ENCODE results near the gene SPRYD4.
"Not testable (repeated sequence)": the region's sequence is repeated elsewhere in the genome, so short reads cannot be mapped to it uniquely, and the experiment has no call there.

SPRYD4 gene

GRCh38 chr12:56468216-56469006, at the start of gene SPRYD4:
Gene SPRYD4 (plus strand): TSS chr12:56468578. CDS start chr12:56468592, 14 bp downstream.
- no peak for FAIRE-seq

DNA sequence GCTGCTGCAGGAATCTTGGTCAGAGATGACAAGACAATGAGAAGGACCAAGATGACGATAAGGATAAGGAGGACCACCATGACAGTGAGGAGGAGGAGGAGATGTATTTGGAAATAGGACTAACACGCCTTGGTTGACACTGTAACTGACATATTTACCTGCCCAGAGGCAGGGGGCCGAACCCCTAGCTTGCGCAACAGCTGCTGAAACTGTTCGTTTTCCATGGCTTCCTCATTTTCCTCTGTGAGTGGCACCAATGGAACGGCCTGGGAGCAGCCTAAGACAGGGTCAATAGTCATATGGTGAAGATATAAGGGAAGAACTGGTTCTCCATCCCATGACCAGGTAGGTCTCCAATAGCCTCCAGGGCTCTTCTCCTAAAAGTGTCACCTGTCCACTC, 48.0 kb upstream of the SPRYD4 start:
- no peak for FAIRE-seq

DNA sequence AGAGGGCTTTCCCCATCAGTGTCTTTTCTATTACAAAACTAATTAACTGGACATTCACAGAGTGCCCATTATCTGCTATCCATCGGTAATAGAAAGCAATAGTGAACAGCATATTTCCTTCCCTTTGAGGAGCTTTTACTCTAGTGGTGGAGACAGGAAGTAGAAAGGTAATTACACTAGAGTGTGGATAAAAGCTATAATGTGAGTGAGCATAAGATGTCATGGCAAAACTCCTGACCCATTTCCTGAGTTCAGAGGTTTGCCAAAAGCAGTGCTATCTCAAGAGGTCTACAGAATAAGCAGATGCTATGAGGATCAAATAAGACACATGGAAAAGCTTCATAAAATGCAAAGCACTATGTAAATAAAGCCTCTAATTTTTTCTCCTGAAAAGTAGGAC, 43.2 kb upstream of the SPRYD4 start:
- FAIRE-seq: no peak

DNA sequence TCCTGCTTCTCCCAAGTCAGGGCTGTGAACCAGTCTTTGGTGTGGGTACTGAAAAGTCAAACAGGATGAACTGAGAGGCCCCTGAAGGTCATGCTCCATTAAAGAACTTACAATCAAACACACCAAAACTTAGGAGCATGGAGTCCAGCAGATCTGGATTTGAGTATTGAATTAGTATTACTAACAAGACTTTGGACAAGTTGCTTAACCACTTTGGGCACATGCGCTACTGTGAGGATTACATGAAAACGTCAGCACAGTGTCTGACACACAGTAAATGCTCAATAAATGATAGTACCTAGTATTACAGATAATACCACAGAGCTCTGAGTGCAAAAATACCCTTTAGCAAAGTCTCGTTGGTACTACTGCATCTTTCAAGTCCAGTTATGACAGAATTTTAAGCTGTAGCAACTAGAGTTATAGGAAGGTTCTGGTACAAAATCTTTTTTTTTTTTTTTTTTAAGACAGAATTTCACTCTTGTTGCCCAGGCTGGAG, 42.4 kb upstream of the SPRYD4 start:
- no peak for FAIRE-seq

DNA sequence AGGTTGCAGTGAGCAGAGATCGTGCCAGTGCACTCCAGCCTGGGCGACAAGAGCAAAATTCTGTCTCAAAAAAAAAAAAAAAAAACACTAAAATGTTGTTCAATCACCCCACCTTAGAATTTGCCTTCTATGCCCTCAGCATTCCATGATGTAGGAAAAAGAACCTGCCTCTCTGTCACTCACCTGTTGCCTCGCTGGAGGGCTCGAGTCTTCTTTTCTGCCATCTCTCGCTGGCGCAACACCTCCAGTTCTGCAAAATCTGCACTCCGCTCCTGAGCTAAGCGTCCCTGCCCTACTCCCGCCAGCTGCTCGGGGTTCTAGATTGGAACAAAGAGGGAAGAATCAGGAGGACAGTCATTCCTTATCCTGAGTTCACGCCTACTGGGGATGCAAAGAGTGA, 37.1 kb upstream of the SPRYD4 start:
- FAIRE-seq: no peak

- no peak for FAIRE-seq
These were observed 36.5 kb upstream of the SPRYD4 start for GRCh38 chr12:56431850-56432249.

GRCh38 chr12:56434828-56435227, 33.5 kb upstream of the SPRYD4 start:
- no peak for FAIRE-seq

- no peak for FAIRE-seq
These were observed 30.8 kb upstream of the SPRYD4 start for GRCh38 chr12:56437430-56438176.

DNA sequence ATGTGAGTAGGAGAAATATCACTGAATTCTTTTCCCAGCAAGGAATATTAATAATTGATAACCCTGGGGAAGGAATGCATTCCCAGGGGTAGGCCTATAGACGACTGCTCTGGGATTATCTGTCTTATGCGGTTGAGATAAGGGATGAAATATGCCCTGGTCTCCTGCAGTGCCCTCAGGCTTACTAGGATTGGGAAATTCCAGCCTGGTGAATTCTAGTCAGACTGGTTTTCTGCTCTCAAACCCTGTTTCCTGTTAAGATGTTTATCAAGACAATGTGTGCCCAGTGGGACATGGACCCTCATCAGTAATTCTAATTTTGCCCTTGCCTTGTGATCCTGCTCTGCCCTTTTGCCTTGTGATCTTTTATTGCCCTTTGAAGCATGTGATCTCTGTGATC, 25.2 kb upstream of the SPRYD4 start:
- FAIRE-seq: not testable (repeated sequence)

DNA sequence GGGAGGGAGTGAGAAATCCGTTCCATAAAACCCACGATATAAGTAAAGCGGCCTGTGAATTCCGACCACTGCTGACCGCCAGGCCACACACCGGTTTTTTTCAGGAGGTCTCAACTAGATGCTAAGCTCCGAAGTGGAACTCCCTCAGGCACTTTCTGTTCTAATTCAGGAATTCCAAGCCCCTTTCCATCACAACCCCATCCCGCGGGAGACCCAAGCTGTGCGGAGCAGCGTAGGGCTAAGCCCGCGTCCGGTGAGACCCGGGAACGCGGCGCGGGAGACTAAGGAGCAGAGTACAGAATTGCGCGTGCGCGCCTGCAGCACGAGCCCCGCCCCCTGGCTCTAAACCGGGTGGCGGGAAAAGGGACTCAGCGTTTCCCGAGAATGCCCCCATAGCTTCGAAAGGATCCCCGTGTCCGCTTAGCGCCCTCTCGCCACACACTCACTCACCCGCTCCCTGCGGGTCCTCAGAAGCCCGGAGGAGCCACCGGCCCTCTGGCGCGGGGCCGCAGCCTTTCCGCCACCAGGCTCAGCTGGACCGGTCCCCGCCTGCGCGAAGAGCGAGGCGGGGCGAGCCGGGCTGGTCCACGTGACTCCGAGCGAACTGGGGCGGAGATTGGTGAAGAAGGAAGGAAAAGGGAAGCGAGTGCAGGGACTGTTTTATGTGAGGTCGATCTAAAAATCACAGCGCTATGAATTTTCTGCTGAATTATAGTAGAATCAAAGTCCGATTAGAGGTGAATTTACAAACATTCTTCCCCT, 19.3 kb upstream of the SPRYD4 start, which contains the start of gene TIMELESS:
TSS of gene TIMELESS (minus strand) at position 567 of the 762 bp plus-strand sequence. CDS start 15,256 bp downstream, outside the sequence.
- peak; percentile 13 for FAIRE-seq

DNA sequence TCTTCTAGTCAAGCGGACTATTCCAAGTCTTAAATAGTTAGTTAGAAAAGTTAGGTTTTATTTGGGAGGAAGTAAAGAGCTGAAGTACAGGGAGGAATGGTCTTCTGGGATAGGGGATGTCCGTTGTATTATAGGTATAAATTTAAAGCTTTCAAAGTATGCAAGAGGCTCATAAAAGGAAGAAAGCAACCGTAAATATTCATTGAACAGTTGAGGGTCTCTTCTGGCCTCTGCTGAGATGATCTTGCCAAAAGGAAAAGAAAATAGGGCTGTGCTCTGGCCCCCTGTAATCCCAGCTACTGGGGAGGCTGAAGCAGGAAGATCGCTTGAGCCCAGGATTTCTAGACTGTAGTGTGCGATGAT, 18.8 kb upstream of the SPRYD4 start:
- FAIRE-seq: no peak

- FAIRE-seq: no peak
These were observed 18.1 kb upstream of the SPRYD4 start for GRCh38 chr12:56450241-56450640.

GRCh38 chr12:56451147-56451546, 17.2 kb upstream of the SPRYD4 start:
- FAIRE-seq: no peak

DNA sequence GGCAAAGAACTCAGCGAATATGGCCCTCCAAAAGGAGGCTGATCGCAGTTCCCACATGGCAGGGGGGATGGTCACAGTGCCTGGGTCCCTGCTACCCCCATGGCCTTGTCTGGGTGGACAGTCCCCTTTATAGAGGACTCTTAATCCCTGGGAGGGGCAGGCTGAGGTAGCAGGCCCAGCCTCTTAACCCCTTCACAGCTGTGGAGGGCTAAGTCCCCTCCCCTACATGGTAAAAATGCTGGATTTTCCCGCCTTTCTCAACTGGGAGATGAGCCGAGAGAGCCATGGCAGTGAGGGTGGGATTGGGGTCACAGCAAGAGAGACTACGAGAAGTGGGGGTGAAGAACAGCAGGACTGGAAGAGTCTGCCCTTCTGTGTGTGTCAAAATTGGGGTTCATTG, 13.8 kb upstream of the SPRYD4 start, which contains the start of gene MIP:
TSS of gene MIP (minus strand) at position 101 of the 400 bp plus-strand sequence. CDS start at position 57, 44 bp downstream.
- no peak for FAIRE-seq

DNA sequence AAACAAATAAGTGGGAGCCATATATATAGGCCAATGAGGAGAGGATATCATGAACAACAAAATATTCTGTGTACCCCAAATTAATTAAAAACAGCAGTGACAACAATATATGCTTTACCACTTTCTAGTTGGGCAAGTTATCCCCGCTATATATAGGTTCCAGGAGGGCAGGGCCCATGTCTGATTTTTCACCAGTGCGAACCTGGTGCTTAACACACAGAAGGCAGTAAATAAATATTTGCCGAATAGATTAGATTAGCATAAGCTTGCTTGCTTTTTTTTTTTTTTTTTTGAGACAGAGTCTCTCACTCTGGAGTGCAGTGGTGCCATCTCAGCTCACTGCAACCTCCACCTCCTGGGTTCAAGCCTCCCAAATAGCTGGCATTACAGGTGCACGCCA, 10.6 kb upstream of the SPRYD4 start:
- no peak for FAIRE-seq

GRCh38 chr12:56461235-56462159, 6.9 kb upstream of the SPRYD4 start:
- FAIRE-seq: no peak

DNA sequence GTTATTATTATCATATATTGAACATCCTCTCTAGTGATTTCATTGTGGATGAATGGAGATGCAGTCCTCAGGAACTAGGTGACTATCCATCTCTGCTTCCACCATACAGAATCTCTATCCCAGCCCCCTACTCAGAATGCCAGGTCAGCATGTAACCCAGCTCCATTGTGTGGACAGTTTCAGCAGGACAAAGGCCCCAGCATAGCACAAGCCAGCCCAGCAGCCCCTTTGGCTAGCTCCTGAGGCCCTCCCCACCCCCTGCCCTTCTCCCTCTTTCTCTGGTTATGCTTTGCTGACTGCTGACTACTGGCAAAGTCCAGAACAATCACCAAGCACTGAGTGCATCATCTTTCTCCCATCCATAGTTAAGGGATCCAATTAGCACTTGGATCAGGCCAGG, 5.8 kb upstream of the SPRYD4 start:
- FAIRE-seq: no peak

- FAIRE-seq: no peak
These were observed 891 bp downstream of the SPRYD4 start for GRCh38 chr12:56469007-56469930.

- FAIRE-seq: no peak
These were observed 6.0 kb downstream of the SPRYD4 start for GRCh38 chr12:56474389-56474788.

- no peak for FAIRE-seq
These were observed 7.8 kb downstream of the SPRYD4 start for GRCh38 chr12:56476143-56476542.

DNA sequence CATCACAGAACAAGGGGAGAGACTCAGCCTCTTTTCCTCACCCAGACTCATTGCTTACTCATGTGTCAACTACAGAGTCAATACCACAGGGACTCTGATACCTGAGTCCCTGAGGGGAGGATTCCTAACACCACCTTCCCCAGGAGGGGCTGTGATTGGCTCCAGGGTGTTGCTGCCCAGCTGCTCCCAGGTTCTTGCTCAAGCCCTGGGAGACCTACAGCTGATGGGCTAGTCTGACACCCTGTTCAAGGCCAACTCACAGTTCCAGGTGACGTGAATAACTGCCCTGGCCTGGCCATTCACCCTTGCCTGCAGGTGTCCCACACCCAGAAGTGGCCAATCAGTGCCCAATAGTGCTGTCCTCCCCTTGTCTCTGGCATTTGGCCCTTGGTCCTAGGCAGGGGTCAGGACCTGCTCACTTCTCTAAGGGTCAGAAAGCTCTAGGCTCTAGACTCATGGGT, 8.6 kb downstream of the SPRYD4 start:
- FAIRE-seq: no peak
